ENCODE measurements around the gene C11orf71. TPM values are rescaled to one million over a fixed set of nuclear protein-coding genes. Genes with fewer than 3 reads are reported as not detected.

Gene C11orf71
- total and polyA plus RNA-seq, 4 experiments from 2014 or later, result 12.8 to 15.6 (median 14.5) TPM

DNA sequence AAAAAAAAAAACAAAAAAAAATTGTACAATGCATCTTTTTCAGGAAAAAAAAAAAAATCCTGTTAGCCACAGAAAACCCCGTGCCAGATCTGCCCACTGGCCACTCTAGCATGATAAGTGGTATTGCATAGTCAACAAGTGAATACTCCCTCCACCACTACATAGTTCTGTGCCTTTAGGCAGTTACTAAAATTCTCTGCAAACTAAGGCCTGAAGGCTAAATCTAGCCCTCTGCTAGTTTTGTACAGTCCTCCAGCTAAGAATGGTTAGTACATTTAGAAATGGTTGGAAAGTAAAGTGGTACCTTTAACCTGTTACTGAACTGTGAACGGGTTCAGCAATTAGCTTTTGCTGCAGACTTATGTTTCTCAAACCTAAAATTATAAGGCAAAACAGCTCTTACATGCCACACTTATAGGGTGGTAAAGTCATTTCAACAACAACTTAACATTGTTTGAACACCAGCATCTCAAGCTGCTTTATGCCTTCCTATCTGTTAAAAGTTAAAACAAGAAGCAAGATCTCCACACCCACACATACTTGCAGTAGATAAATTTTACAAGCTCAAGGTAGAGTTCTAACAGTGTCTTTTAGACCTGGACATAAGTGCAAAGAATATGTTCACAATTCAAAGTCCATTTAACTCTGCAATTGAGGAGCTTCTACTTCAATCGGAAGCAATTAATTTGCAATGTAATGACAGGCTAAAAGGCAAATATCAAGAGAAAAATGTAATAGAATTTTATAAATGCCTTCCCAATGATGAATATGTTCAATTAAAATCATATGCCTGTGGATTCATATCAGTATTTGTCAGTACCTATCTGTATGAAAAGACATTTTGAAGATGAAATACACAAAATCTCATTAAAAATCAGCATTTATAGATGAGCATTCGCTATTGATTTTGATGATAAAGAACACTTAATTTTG lies 7.3 kb downstream of the C11orf71 start:
- peaks cover 0 to 6% (median 2%) of the 10 kb centered on the region in 4 donors for H3K4me1 Mint-ChIP-seq
- no peaks in the 10 kb centered on the region for H3K4me1 ChIP-seq (ENCODE audit: insufficient read depth, low read length)
- intact Hi-C loops (cut with micrococcal nuclease), result no loop called here

DNA sequence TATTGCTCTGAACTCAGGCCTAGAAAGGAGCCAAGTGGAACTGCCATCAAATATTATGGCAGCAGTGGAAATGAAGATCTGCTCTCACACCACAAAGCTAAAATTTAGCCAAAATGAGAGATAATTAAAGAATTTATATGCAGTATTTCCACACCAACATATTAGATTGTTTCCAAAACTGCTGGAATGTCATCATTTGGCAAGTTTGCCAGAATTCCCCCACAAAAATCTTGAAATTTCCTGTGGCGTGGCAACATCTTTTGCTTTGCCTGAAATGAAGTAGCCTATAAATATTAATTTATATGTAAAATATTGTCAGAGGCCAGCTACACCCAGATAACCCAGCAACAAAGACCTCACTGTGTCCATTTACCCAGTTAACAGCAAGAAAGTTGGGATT lies 13.8 kb downstream of the C11orf71 start:
- Histone ChIP-seq H3K9me3 (ENCODE audit: control insufficient read depth in 1 of 2, low read length in 2 of 2) (no peaks in the 10 kb centered on the region), H3K4me3 (ENCODE audit: low read length in 2 of 2) (no peak overlapping the region), H3K27me3 (ENCODE audit: insufficient read depth, low read length) (no peaks in the 10 kb centered on the region), H3K4me1 (ENCODE audit: insufficient read depth, low read length) (no peaks in the 10 kb centered on the region), H3K36me3 (ENCODE audit: insufficient read depth, low read length) (no peaks in the 10 kb centered on the region), H3K27ac (ENCODE audit: low read depth, low read length) (no peak overlapping the region)
- intact Hi-C loops (cut with micrococcal nuclease), result no loop called here
- ChIA-PET CTCF (ENCODE audit: partially characterized antibody) (interaction anchor here (0.8 kb wide), 1 partner anchor 491 kb away, joined by 3 read pairs; no protein-coding TSS in a partner anchor), POLR2A (ENCODE audit: partially characterized antibody) (no interaction called here)
- Mint-ChIP-seq H3K36me3 (no peaks in the 10 kb centered on the region), H3K9me3 (peaks cover 0 to 8% (median 3%) of the 10 kb centered on the region in 8 donors), H3K27ac (no peak overlapping the region), H3K4me3 (no peak overlapping the region), H3K27me3 (peaks cover 8 to 15% of the 10 kb centered on the region in 2 donors), H3K4me1 (no peaks in the 10 kb centered on the region)
- DNase-seq, result no peak

More for the DNA sequence above, 7.3 kb downstream of the C11orf71 start:
- H3K36me3 Mint-ChIP-seq, result no peaks in the 10 kb centered on the region
- H3K4me3 Mint-ChIP-seq, result no peak overlapping the region
- H3K9me3 ChIP-seq (ENCODE audit: control insufficient read depth in 1 of 2, low read length in 2 of 2), result no peaks in the 10 kb centered on the region
- no peak overlapping the region for H3K4me3 ChIP-seq (ENCODE audit: low read length in 2 of 2)
- no peak overlapping the region for H3K27ac Mint-ChIP-seq
- no peak overlapping the region for H3K27ac ChIP-seq (ENCODE audit: low read depth, low read length)
- DNase-seq, result no peak
- H3K36me3 ChIP-seq (ENCODE audit: insufficient read depth, low read length), result no peaks in the 10 kb centered on the region
- ChIA-PET CTCF (ENCODE audit: partially characterized antibody) (interaction anchor here (0.7 to 1.5 kb wide), 2 partner anchors 11 to 399 kb away, joined by 3 read pairs; no protein-coding TSS in a partner anchor), POLR2A (ENCODE audit: partially characterized antibody) (no interaction called here)
- peaks cover 2 to 3% of the 10 kb centered on the region in 2 donors for H3K27me3 Mint-ChIP-seq
- H3K27me3 ChIP-seq (ENCODE audit: insufficient read depth, low read length), result no peaks in the 10 kb centered on the region
- H3K9me3 Mint-ChIP-seq, result no peaks in the 10 kb centered on the region

DNA sequence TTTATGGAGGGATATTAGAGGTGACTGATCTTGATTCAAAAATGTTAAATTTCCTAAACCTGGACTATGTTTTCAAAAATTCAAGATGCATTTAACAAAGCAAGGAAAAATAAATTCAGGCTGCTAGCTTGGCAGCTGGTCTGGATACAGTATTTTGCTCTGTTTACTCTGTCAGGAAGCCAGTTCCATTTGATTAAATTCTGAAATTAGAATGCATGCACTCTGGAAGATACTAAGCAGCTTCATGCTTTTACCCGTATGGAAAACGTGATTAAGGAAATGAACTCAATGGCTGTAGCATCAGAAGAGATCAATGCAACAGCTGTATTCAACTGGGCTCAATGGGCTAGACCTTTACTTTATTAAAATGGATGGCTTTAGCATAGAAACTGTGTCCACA lies 14.2 kb downstream of the C11orf71 start:
- Mint-ChIP-seq H3K27ac (no peak overlapping the region), H3K4me1 (no peaks in the 10 kb centered on the region), H3K9me3 (peaks cover 0 to 8% (median 3%) of the 10 kb centered on the region in 8 donors), H3K36me3 (no peaks in the 10 kb centered on the region), H3K27me3 (peaks cover 7 to 15% of the 10 kb centered on the region in 2 donors), H3K4me3 (no peak overlapping the region)
- DNase-seq, result no peak
- POLR2A ChIA-PET (ENCODE audit: partially characterized antibody), result no interaction called here
- CTCF ChIA-PET (ENCODE audit: partially characterized antibody), result interaction anchor here (0.8 kb wide), 1 partner anchor 490 kb away, joined by 3 read pairs; no protein-coding TSS in a partner anchor
- Histone ChIP-seq H3K9me3 (ENCODE audit: control insufficient read depth in 1 of 2, low read length in 2 of 2) (no peaks in the 10 kb centered on the region), H3K27ac (ENCODE audit: low read depth, low read length) (no peak overlapping the region), H3K36me3 (ENCODE audit: insufficient read depth, low read length) (no peaks in the 10 kb centered on the region), H3K27me3 (ENCODE audit: insufficient read depth, low read length) (no peaks in the 10 kb centered on the region), H3K4me3 (ENCODE audit: low read length in 2 of 2) (no peak overlapping the region), H3K4me1 (ENCODE audit: insufficient read depth, low read length) (no peaks in the 10 kb centered on the region)
- intact Hi-C loops (cut with micrococcal nuclease), result no loop called here

DNA sequence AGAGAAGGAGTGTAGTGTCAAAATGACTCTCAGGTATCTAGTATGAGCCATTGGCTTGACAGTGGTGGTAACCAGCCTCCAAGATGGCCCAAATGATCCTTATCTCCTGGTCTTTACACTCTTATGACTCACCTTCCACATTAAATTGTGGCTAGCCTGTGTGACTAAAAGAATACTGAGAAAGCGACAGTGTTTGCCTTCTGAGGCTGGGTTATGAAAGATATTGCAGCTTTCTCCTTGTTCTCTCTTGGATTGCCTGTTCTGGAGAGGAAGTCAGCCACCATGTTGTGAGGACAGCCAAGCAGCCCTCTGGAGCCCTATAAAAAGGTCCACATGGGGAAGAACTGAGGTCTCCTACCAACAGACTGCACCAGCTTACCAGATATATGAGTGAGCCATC lies 15.8 kb downstream of the C11orf71 start:
- Mint-ChIP-seq H3K4me1 (peaks cover 0 to 10% (median 2%) of the 10 kb centered on the region in 4 donors), H3K36me3 (no peaks in the 10 kb centered on the region), H3K9me3 (peaks cover 0 to 8% (median 3%) of the 10 kb centered on the region in 8 donors), H3K27me3 (peaks cover 12 to 15% of the 10 kb centered on the region in 2 donors), H3K4me3 (no peak overlapping the region), H3K27ac (no peak overlapping the region)
- intact Hi-C loops (cut with micrococcal nuclease), result no loop called here
- H3K36me3 ChIP-seq (ENCODE audit: insufficient read depth, low read length), result no peaks in the 10 kb centered on the region
- POLR2A ChIA-PET (ENCODE audit: partially characterized antibody), result no interaction called here
- H3K4me1 ChIP-seq (ENCODE audit: insufficient read depth, low read length), result no peaks in the 10 kb centered on the region
- CTCF ChIA-PET (ENCODE audit: partially characterized antibody), result interaction anchor here (1.0 kb wide), 1 partner anchor 8 kb away, joined by 3 read pairs; no protein-coding TSS in a partner anchor
- H3K27ac ChIP-seq (ENCODE audit: low read depth, low read length), result no peak overlapping the region
- DNase-seq, result no peak
- H3K27me3 ChIP-seq (ENCODE audit: insufficient read depth, low read length), result no peaks in the 10 kb centered on the region
- no peak overlapping the region for H3K4me3 ChIP-seq (ENCODE audit: low read length in 2 of 2)
- H3K9me3 ChIP-seq (ENCODE audit: control insufficient read depth in 1 of 2, low read length in 2 of 2), result no peaks in the 10 kb centered on the region

DNA sequence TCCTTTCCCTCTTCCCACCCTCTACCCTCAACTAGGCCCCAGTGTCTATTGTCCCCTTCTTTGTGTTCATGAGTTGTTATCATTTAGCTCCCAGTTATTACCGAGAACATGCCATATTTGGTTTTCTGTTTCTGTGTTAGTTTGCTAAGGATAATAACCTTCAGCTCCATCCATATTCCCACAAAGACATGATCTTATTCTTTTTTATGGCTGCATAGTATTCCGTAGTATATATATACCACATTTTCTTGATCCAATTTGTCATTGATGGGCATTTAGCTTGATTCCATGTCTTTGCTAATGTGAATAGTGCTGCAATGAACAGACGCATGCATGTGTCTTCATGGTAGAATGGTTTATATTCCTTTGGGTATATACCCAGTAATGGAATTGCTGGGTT lies 17.8 kb downstream of the C11orf71 start:
- peaks cover 12 to 14% of the 10 kb centered on the region in 2 donors for H3K27me3 Mint-ChIP-seq

DNA sequence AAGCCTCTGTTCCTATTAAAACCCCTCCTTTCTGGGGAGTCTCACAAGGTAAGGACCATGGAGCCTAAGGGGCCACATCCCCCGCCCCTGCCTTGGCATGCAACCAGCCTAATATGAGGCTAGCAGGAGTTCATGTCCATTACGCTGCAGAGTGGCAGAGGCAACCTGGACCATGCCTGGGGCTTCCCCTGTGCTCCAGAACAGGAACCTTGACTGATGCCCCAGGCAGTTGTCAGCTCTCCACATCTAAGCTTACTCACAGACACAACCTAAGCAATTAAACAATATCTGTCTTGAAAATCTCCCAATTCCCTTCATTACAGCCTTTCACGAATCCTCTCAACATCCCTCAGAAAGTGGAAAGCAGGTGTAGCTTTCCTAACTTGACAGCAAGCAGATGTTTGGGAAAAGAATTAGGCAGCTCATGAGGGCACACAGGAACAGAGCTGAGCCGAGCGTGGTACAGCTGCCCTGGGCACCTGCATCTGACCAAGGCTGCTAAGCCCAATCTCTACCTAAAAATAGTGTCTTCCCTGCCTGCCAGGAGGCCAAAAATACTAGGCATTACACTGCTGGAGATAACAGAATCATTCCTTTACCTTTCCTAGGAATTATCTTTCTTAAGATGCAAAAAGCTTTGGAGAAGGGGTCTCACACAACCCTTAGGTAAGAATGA lies 20.8 kb downstream of the C11orf71 start:
- Histone ChIP-seq H3K9me3 (ENCODE audit: control insufficient read depth in 1 of 2, low read length in 2 of 2) (no peaks in the 10 kb centered on the region), H3K27ac (ENCODE audit: low read depth, low read length) (no peak overlapping the region), H3K36me3 (ENCODE audit: insufficient read depth, low read length) (no peaks in the 10 kb centered on the region), H3K4me1 (ENCODE audit: insufficient read depth, low read length) (no peaks in the 10 kb centered on the region), H3K4me3 (ENCODE audit: low read length in 2 of 2) (no peak overlapping the region), H3K27me3 (ENCODE audit: insufficient read depth, low read length) (no peaks in the 10 kb centered on the region)
- no peak for DNase-seq
- Mint-ChIP-seq H3K9me3 (peaks cover 0 to 8% (median 3%) of the 10 kb centered on the region in 8 donors), H3K27ac (no peak overlapping the region), H3K27me3 (peaks cover 14 to 16% of the 10 kb centered on the region in 2 donors), H3K4me1 (peaks cover 0 to 10% (median 2%) of the 10 kb centered on the region in 4 donors), H3K36me3 (no peaks in the 10 kb centered on the region), H3K4me3 (no peak overlapping the region)
- intact Hi-C loops (cut with micrococcal nuclease), result no loop called here
- POLR2A ChIA-PET (ENCODE audit: partially characterized antibody), result no interaction called here
- CTCF ChIA-PET (ENCODE audit: partially characterized antibody), result no interaction called here

More for the DNA sequence above, 17.8 kb downstream of the C11orf71 start:
- Mint-ChIP-seq H3K36me3 (no peaks in the 10 kb centered on the region), H3K4me3 (no peak overlapping the region), H3K27ac (no peak overlapping the region), H3K9me3 (peaks cover 0 to 8% (median 3%) of the 10 kb centered on the region in 8 donors), H3K4me1 (peaks cover 0 to 10% (median 2%) of the 10 kb centered on the region in 4 donors)
- Histone ChIP-seq H3K36me3 (ENCODE audit: insufficient read depth, low read length) (no peaks in the 10 kb centered on the region), H3K4me1 (ENCODE audit: insufficient read depth, low read length) (no peaks in the 10 kb centered on the region), H3K4me3 (ENCODE audit: low read length in 2 of 2) (no peak overlapping the region), H3K9me3 (ENCODE audit: control insufficient read depth in 1 of 2, low read length in 2 of 2) (no peaks in the 10 kb centered on the region), H3K27ac (ENCODE audit: low read depth, low read length) (no peak overlapping the region), H3K27me3 (ENCODE audit: insufficient read depth, low read length) (no peaks in the 10 kb centered on the region)
- CTCF ChIA-PET (ENCODE audit: partially characterized antibody), result interaction anchor here (1.1 to 1.5 kb wide), 2 partner anchors 9 to 11 kb away, joined by 3 read pairs; no protein-coding TSS in a partner anchor
- no peak for DNase-seq
- intact Hi-C loops (cut with micrococcal nuclease), result no loop called here
- POLR2A ChIA-PET (ENCODE audit: partially characterized antibody), result no interaction called here

Data from CD4-positive, alpha-beta memory T cell (primary cell).